T-helper 1 cell treated with Interleukin-12 subunit alpha and Interleukin-12 subunit beta and Interleukin-4 antibody, amounts not matched to agents 30 μg/mL and 1 μg/mL, for 36 hours (primary cell): ENCODE results near the gene PSMD12.

Experiments
- H3K27ac Mint-ChIP-seq: one replicate; pipeline ENCODE4 v1.8.0; 2021; ENCODE audit warnings: mild to moderate bottlenecking, mixed read lengths
- H3K27me3 Mint-ChIP-seq: one replicate; pipeline ENCODE4 v1.8.0; 2021; ENCODE audit warnings: low read depth, mixed read lengths
- H3K36me3 Mint-ChIP-seq: one replicate; pipeline ENCODE4 v1.8.0; 2021; ENCODE audit warnings: low read depth, mixed read lengths
- H3K4me1 Mint-ChIP-seq: one replicate; pipeline ENCODE4 v1.8.0; 2021; ENCODE audit warnings: low read depth, mixed read lengths
- H3K4me3 Mint-ChIP-seq: one replicate; pipeline ENCODE4 v1.8.0; 2021; ENCODE audit warnings: mild to moderate bottlenecking, moderate library complexity, mixed read lengths
- H3K9me3 Mint-ChIP-seq: one replicate; pipeline ENCODE4 v1.8.0; 2021; ENCODE audit warnings: mixed read lengths

Gene PSMD12

GRCh38 chr17:67376737-67377487, 10.5 kb upstream of the PSMD12 start, which contains the start of gene PITPNC1:
TSS of gene PITPNC1 (plus strand) at chr17:67377281.
- no peaks in the 10 kb centered on the region for H3K27me3 Mint-ChIP-seq
- no peaks in the 10 kb centered on the region for H3K9me3 Mint-ChIP-seq
- peak within 1 kb of the TSS; percentile 89 for H3K4me3 Mint-ChIP-seq
- H3K4me1 Mint-ChIP-seq = peaks cover 27% of the 10 kb centered on the region
- H3K36me3 Mint-ChIP-seq = peaks cover 3% of the 10 kb centered on the region
- H3K27ac Mint-ChIP-seq = peak within 1 kb of the TSS; percentile 87

GRCh38 chr17:67376415-67376736, 10.0 kb upstream of the PSMD12 start:
- Mint-ChIP-seq H3K4me1 (peaks cover 23% of the 10 kb centered on the region), H3K9me3 (no peaks in the 10 kb centered on the region), H3K27ac (peak overlapping the region; percentile 62)

GRCh38 chr17:67375716-67376115, 9.3 kb upstream of the PSMD12 start:
- peaks cover 3% of the 10 kb centered on the region for H3K36me3 Mint-ChIP-seq
- peaks cover 23% of the 10 kb centered on the region for H3K4me1 Mint-ChIP-seq
- H3K4me3 Mint-ChIP-seq = peak overlapping the region; percentile 19
- H3K9me3 Mint-ChIP-seq = no peaks in the 10 kb centered on the region
- H3K27me3 Mint-ChIP-seq = no peaks in the 10 kb centered on the region
- H3K27ac Mint-ChIP-seq = no peak overlapping the region

More at GRCh38 chr17:67376415-67376736, 10.0 kb upstream of the PSMD12 start:
- H3K27me3 Mint-ChIP-seq = no peaks in the 10 kb centered on the region
- H3K36me3 Mint-ChIP-seq = peaks cover 3% of the 10 kb centered on the region
- H3K4me3 Mint-ChIP-seq = peak overlapping the region; percentile 71

GRCh38 chr17:67375054-67375427, 8.7 kb upstream of the PSMD12 start:
- H3K27ac Mint-ChIP-seq = no peak overlapping the region
- no peaks in the 10 kb centered on the region for H3K27me3 Mint-ChIP-seq
- peaks cover 23% of the 10 kb centered on the region for H3K4me1 Mint-ChIP-seq
- H3K4me3 Mint-ChIP-seq = peak overlapping the region; percentile 19
- no peaks in the 10 kb centered on the region for H3K9me3 Mint-ChIP-seq
- H3K36me3 Mint-ChIP-seq = peaks cover 3% of the 10 kb centered on the region

GRCh38 chr17:67374329-67375053, 8.1 kb upstream of the PSMD12 start:
- H3K4me1 Mint-ChIP-seq = peaks cover 23% of the 10 kb centered on the region
- no peaks in the 10 kb centered on the region for H3K27me3 Mint-ChIP-seq
- H3K9me3 Mint-ChIP-seq = no peaks in the 10 kb centered on the region

GRCh38 chr17:67372751-67373150, 6.4 kb upstream of the PSMD12 start:
- Mint-ChIP-seq H3K9me3 (no peaks in the 10 kb centered on the region), H3K27me3 (no peaks in the 10 kb centered on the region), H3K4me1 (peaks cover 20% of the 10 kb centered on the region), H3K4me3 (no peak overlapping the region), H3K27ac (no peak overlapping the region), H3K36me3 (no peaks in the 10 kb centered on the region)

More at GRCh38 chr17:67374329-67375053, 8.1 kb upstream of the PSMD12 start:
- peaks cover 3% of the 10 kb centered on the region for H3K36me3 Mint-ChIP-seq
- peak overlapping the region; percentile 39 for H3K4me3 Mint-ChIP-seq
- H3K27ac Mint-ChIP-seq = peak overlapping the region; percentile 64

GRCh38 chr17:67369676-67370075, 3.3 kb upstream of the PSMD12 start:
- H3K27ac Mint-ChIP-seq = no peak overlapping the region

GRCh38 chr17:67365738-67366192, 612 bp downstream of the PSMD12 start:
- Mint-ChIP-seq H3K9me3 (no peaks in the 10 kb centered on the region), H3K4me1 (peaks cover 44% of the 10 kb centered on the region), H3K4me3 (peak overlapping the region; percentile 96), H3K27me3 (no peaks in the 10 kb centered on the region), H3K27ac (peak overlapping the region; percentile 95), H3K36me3 (peaks cover 18% of the 10 kb centered on the region)

More at GRCh38 chr17:67369676-67370075, 3.3 kb upstream of the PSMD12 start:
- Mint-ChIP-seq H3K36me3 (peaks cover 3% of the 10 kb centered on the region), H3K9me3 (no peaks in the 10 kb centered on the region), H3K4me3 (no peak overlapping the region), H3K27me3 (no peaks in the 10 kb centered on the region), H3K4me1 (peaks cover 27% of the 10 kb centered on the region)

- Mint-ChIP-seq H3K36me3 (peaks cover 19% of the 10 kb centered on the region), H3K4me1 (peaks cover 50% of the 10 kb centered on the region), H3K27ac (peak overlapping the region; percentile 95), H3K4me3 (peak overlapping the region; percentile 96), H3K9me3 (no peaks in the 10 kb centered on the region), H3K27me3 (no peaks in the 10 kb centered on the region)
These were observed 1.3 kb downstream of the PSMD12 start for GRCh38 chr17:67364847-67365737.

GRCh38 chr17:67362173-67362572, 4.2 kb downstream of the PSMD12 start:
- Mint-ChIP-seq H3K4me3 (no peak overlapping the region), H3K36me3 (peaks cover 24% of the 10 kb centered on the region), H3K9me3 (no peaks in the 10 kb centered on the region), H3K4me1 (peaks cover 55% of the 10 kb centered on the region), H3K27ac (peak overlapping the region; percentile 11), H3K27me3 (no peaks in the 10 kb centered on the region)

- peaks cover 28% of the 10 kb centered on the region for H3K36me3 Mint-ChIP-seq
- no peak overlapping the region for H3K4me3 Mint-ChIP-seq
- H3K9me3 Mint-ChIP-seq = no peaks in the 10 kb centered on the region
- peak overlapping the region; percentile 78 for H3K27ac Mint-ChIP-seq
- peaks cover 51% of the 10 kb centered on the region for H3K4me1 Mint-ChIP-seq
- no peaks in the 10 kb centered on the region for H3K27me3 Mint-ChIP-seq
These were observed 5.5 kb downstream of the PSMD12 start for GRCh38 chr17:67360880-67361279.

GRCh38 chr17:67359960-67360791, 6.2 kb downstream of the PSMD12 start:
- Mint-ChIP-seq H3K27ac (peak overlapping the region; percentile 65), H3K27me3 (no peaks in the 10 kb centered on the region), H3K9me3 (no peaks in the 10 kb centered on the region), H3K4me1 (peaks cover 44% of the 10 kb centered on the region), H3K36me3 (peaks cover 33% of the 10 kb centered on the region), H3K4me3 (no peak overlapping the region)

GRCh38 chr17:67358612-67359011, 7.8 kb downstream of the PSMD12 start:
- H3K27me3 Mint-ChIP-seq = no peaks in the 10 kb centered on the region
- H3K4me1 Mint-ChIP-seq = peaks cover 33% of the 10 kb centered on the region
- H3K27ac Mint-ChIP-seq = peak overlapping the region; percentile 88
- H3K4me3 Mint-ChIP-seq = no peak overlapping the region
- H3K36me3 Mint-ChIP-seq = peaks cover 40% of the 10 kb centered on the region
- H3K9me3 Mint-ChIP-seq = no peaks in the 10 kb centered on the region
